Measurements from ENCODE around the gene KCNMA1. TPM values are rescaled to one million over a fixed set of nuclear protein-coding genes. Genes with fewer than 3 reads are reported as not detected.

The KCNMA1 gene
- total RNA-seq, 4 donors from 2014 or later, result 66.8 to 96.5 (median 78.9) TPM

- Histone ChIP-seq H3K27me3 (no peaks in the 10 kb centered on the region), H3K27ac (no peak overlapping the region), H3K4me3 (no peak overlapping the region), H3K9me3 (no peaks in the 10 kb centered on the region), H3K36me3 (no peaks in the 10 kb centered on the region), H3K4me1 (no peaks in the 10 kb centered on the region)
- in situ Hi-C loops (cut with MboI; ENCODE audit: low sequenced_read_pairs in 4 of 4), result no loop called here
- DNase-seq, result no peak
- ATAC-seq, result no peak
- TF ChIP-seq POLR2A (IDR thresholded peaks at IDR 0.05) (no peak), CTCF (IDR thresholded peaks at IDR 0.05 in 4 of 5, conservative IDR thresholded peaks at IDR 0.05 in 1 of 5) (no peak)
- intact Hi-C loops (cut with DNase I; ENCODE audit: low total_unique reads), result no loop called here
Measured at GRCh38 chr10:77060913-77061312, 576.7 kb downstream of the KCNMA1 start.

- Histone ChIP-seq H3K4me1 (no peaks in the 10 kb centered on the region), H3K9me3 (no peaks in the 10 kb centered on the region), H3K27ac (no peak overlapping the region), H3K4me3 (no peak overlapping the region), H3K36me3 (no peaks in the 10 kb centered on the region), H3K27me3 (no peaks in the 10 kb centered on the region)
- intact Hi-C loops (cut with DNase I; ENCODE audit: low total_unique reads), result no loop called here
- in situ Hi-C loops (cut with MboI; ENCODE audit: low sequenced_read_pairs in 4 of 4), result no loop called here
- TF ChIP-seq CTCF (IDR thresholded peaks at IDR 0.05 in 4 of 5, conservative IDR thresholded peaks at IDR 0.05 in 1 of 5), result no peak
- no peak for TF ChIP-seq POLR2A (IDR thresholded peaks at IDR 0.05)
- no peak for DNase-seq
- ATAC-seq, result no peak
Measured at GRCh38 chr10:77056650-77057049, 581.0 kb downstream of the KCNMA1 start.

GRCh38 chr10:77052593-77052992, 585.0 kb downstream of the KCNMA1 start:
- no peak overlapping the region for H3K4me3 ChIP-seq
- no peaks in the 10 kb centered on the region for H3K4me1 ChIP-seq
- H3K9me3 ChIP-seq, result no peaks in the 10 kb centered on the region
- DNase-seq (no peak), ATAC-seq (no peak)
- no peaks in the 10 kb centered on the region for H3K27me3 ChIP-seq
- intact Hi-C loops (cut with DNase I; ENCODE audit: low total_unique reads), result no loop called here
- H3K36me3 ChIP-seq, result no peaks in the 10 kb centered on the region
- in situ Hi-C loops (cut with MboI; ENCODE audit: low sequenced_read_pairs in 4 of 4), result no loop called here
- H3K27ac ChIP-seq, result no peak overlapping the region
- TF ChIP-seq CTCF (IDR thresholded peaks at IDR 0.05 in 4 of 5, conservative IDR thresholded peaks at IDR 0.05 in 1 of 5), result no peak
- no peak for TF ChIP-seq POLR2A (IDR thresholded peaks at IDR 0.05)

- no peaks in the 10 kb centered on the region for H3K27me3 ChIP-seq
- no peaks in the 10 kb centered on the region for H3K9me3 ChIP-seq
- intact Hi-C loops (cut with DNase I; ENCODE audit: low total_unique reads) (no loop called here), in situ Hi-C loops (cut with MboI; ENCODE audit: low sequenced_read_pairs in 4 of 4) (no loop called here)
- no peak overlapping the region for H3K4me3 ChIP-seq
- ATAC-seq (no peak), DNase-seq (no peak)
- H3K4me1 ChIP-seq, result no peaks in the 10 kb centered on the region
- no peaks in the 10 kb centered on the region for H3K36me3 ChIP-seq
- TF ChIP-seq CTCF (IDR thresholded peaks at IDR 0.05 in 4 of 5, conservative IDR thresholded peaks at IDR 0.05 in 1 of 5) (no peak), POLR2A (IDR thresholded peaks at IDR 0.05) (no peak)
- H3K27ac ChIP-seq, result no peak overlapping the region
Measured at GRCh38 chr10:77051837-77052236, 585.8 kb downstream of the KCNMA1 start.

- Histone ChIP-seq H3K4me1 (no peaks in the 10 kb centered on the region), H3K9me3 (no peaks in the 10 kb centered on the region), H3K4me3 (no peak overlapping the region), H3K27me3 (no peaks in the 10 kb centered on the region), H3K27ac (no peak overlapping the region), H3K36me3 (no peaks in the 10 kb centered on the region)
- in situ Hi-C loops (cut with MboI; ENCODE audit: low sequenced_read_pairs in 4 of 4) (no loop called here), intact Hi-C loops (cut with DNase I; ENCODE audit: low total_unique reads) (no loop called here)
- DNase-seq (no peak), ATAC-seq (no peak)
- no peak for TF ChIP-seq CTCF (IDR thresholded peaks at IDR 0.05 in 4 of 5, conservative IDR thresholded peaks at IDR 0.05 in 1 of 5)
- TF ChIP-seq POLR2A (IDR thresholded peaks at IDR 0.05), result no peak
Measured at GRCh38 chr10:77049896-77050295, 587.7 kb downstream of the KCNMA1 start.
